HepG2 (cell line): ENCODE results near the gene IL15RA. TPM values are rescaled to one million over a fixed set of nuclear protein-coding genes. Genes with fewer than 3 reads are reported as not detected.

Experiments
- ATAC-seq: fragments of 200-7000 bp; cut with Tn5 transposase; 3 replicates; pipeline ENCODE4 v1.9.1; 2020; ENCODE audit warnings: mild to moderate bottlenecking, moderate library complexity
- BruUV-seq: library from RNA; stranded (reverse); fragments of 400-500 nt; replicated peaks from 2 replicates; lab custom pipeline; 2021; lab: Mats Ljungman, UMichigan
- CTCF ChIA-PET: fragments of 300-600 bp; formaldehyde crosslinking; extraction: SDS; loops from one replicate; lab custom pipeline; 2021; ENCODE audit warnings: low total read pairs, inconsistent platforms, low intra/inter-chr PET ratio; lab: Yijun Ruan, JAX
- POLR2A ChIA-PET: fragments of 350-600 bp; sonication (Branson Sonifier 250); formaldehyde crosslinking; loops from one replicate; lab custom pipeline; 2020; ENCODE audit warnings: antibody characterized with exemption, inconsistent platforms; lab: Yijun Ruan, JAX
- DNase-seq: peaks from one replicate; pipeline ENCODE4 v3.0.0-alpha.2; 2015; ENCODE audit warnings: low spot score
- FAIRE-seq: peaks from 3 replicates; lab custom pipeline; 2011; peaks lifted over from hg19 to GRCh38; lab: Jason Lieb, UNC
- H2AFZ ChIP-seq: one replicate; pipeline ENCODE4 v1.6.1; 2011; ENCODE audit warnings: low read length, inconsistent platforms
- H3K27ac ChIP-seq: fragments of 300-600 bp; 3 replicates; pipeline ENCODE4 v1.8.0; 2011; ENCODE audit warnings: mixed run types, mild to moderate bottlenecking, mixed read lengths, low read length, inconsistent platforms; ENCODE audit not compliant: insufficient read depth; ENCODE audit errors: extremely low read length
- H3K27me3 ChIP-seq, 2 experiments: fragments of 200-600 bp in 1 of 2; 2 replicates in 1 of 2; 3 replicates in 1 of 2; pipeline versions ENCODE4 v1.6.0 to v1.8.0; 2011; ENCODE audit warnings: low read length in 2 of 2, mild to moderate bottlenecking in 2 of 2, moderate library complexity in 2 of 2, inconsistent platforms in 1 of 2; ENCODE audit not compliant: insufficient read depth in 2 of 2, control insufficient read depth in 1 of 2
- H3K36me3 ChIP-seq, 2 experiments: fragments of 200-600 bp in 1 of 2; replicated peaks in 1 of 2; 2 replicates in 1 of 2; 3 replicates in 1 of 2; pipeline versions ENCODE4 v1.5.1 to v1.8.0; 2011; ENCODE audit warnings: low read length in 2 of 2, inconsistent platforms in 1 of 2; ENCODE audit not compliant: insufficient read depth in 2 of 2, control insufficient read depth in 1 of 2
- H3K4me1 ChIP-seq: 2 replicates; pipeline ENCODE4 v1.5.1; 2012; ENCODE audit warnings: low read length, inconsistent platforms; ENCODE audit not compliant: insufficient read depth
- H3K4me2 ChIP-seq: 2 replicates; pipeline ENCODE4 v1.6.0; 2011; ENCODE audit warnings: low read depth, low read length, inconsistent platforms
- H3K4me3 ChIP-seq, 3 experiments: fragments of 200-600 bp in 1 of 3; sonication (generic), shearing (Covaris generic) in 1 of 3; replicated peaks in 1 of 3; 2 replicates each; pipeline ENCODE4 v1.5.1; 2011 to 2016; ENCODE audit warnings: low read length in 3 of 3, inconsistent platforms in 2 of 3, low read depth in 2 of 3, mild to moderate bottlenecking in 2 of 3, control low read depth in 1 of 3, mixed read lengths in 1 of 3; ENCODE audit not compliant: insufficient read depth in 1 of 3
- H3K79me2 ChIP-seq: one replicate; pipeline ENCODE4 v1.6.1; 2011; ENCODE audit warnings: low read length, inconsistent platforms; ENCODE audit not compliant: insufficient read depth
- H3K9ac ChIP-seq: 2 replicates; pipeline ENCODE4 v1.6.0; 2011; ENCODE audit warnings: mild to moderate bottlenecking, low read depth, low read length, inconsistent platforms; ENCODE audit not compliant: insufficient read depth
- H3K9me3 ChIP-seq: 2 replicates; pipeline ENCODE4 v1.5.1; 2012; ENCODE audit warnings: mild to moderate bottlenecking, low read length
- H4K20me1 ChIP-seq: 2 replicates; pipeline ENCODE4 v1.6.0; 2011; ENCODE audit warnings: inconsistent platforms, mild to moderate bottlenecking, low read length, moderate library complexity; ENCODE audit not compliant: insufficient read depth
- DBP ChIP-seq: sonication (generic); formaldehyde crosslinking; IDR thresholded peaks from 2 replicates; pipeline ENCODE4 v1.4.0; 2020; ENCODE audit warnings: missing genetic modification reagents; ENCODE audit errors: not compliant biosample characterization
- ETV6 ChIP-seq: sonication (generic); formaldehyde crosslinking; conservative IDR thresholded peaks from 2 replicates; pipeline ENCODE4 v1.4.0; 2020; ENCODE audit warnings: missing genetic modification reagents
- IRF9 ChIP-seq: sonication (generic); formaldehyde crosslinking; IDR thresholded peaks from 2 replicates; pipeline ENCODE4 v1.8.0; 2022; ENCODE audit warnings: missing genetic modification reagents, mild to moderate bottlenecking, borderline replicate concordance
- KDM4B ChIP-seq: sonication (generic); formaldehyde crosslinking; IDR thresholded peaks from 2 replicates; pipeline ENCODE4 v1.4.0; 2020; ENCODE audit warnings: missing genetic modification reagents
- KDM5B ChIP-seq: sonication (generic); formaldehyde crosslinking; IDR thresholded peaks from 2 replicates; pipeline ENCODE4 v1.4.0; 2020; ENCODE audit warnings: missing genetic modification reagents, mild to moderate bottlenecking, borderline replicate concordance
- KDM6A ChIP-seq: IDR thresholded peaks from 2 replicates; pipeline ENCODE4 v1.6.1; 2016; ENCODE audit warnings: low read depth
- MAFF ChIP-seq: IDR thresholded peaks from 2 replicates; pipeline ENCODE4 v1.6.1; 2011; ENCODE audit warnings: low read depth, low read length, improper control_type of control experiment
- NAIF1 ChIP-seq: sonication (generic); formaldehyde crosslinking; IDR thresholded peaks from 2 replicates; pipeline ENCODE4 v1.5.0; 2020; ENCODE audit warnings: mild to moderate bottlenecking, missing genetic modification reagents, borderline replicate concordance
- PHF5A ChIP-seq: IDR thresholded peaks from one replicate; pipeline ENCODE4 v1.6.1; 2018; ENCODE audit warnings: low read depth, missing genetic modification reagents; ENCODE audit not compliant: unreplicated experiment
- RAD51 ChIP-seq: fragments of 450-650 bp; IDR thresholded peaks from 2 replicates; pipeline ENCODE4 v1.6.1; 2016; ENCODE audit warnings: borderline replicate concordance
- ZBTB4 ChIP-seq: sonication (generic); formaldehyde crosslinking; IDR thresholded peaks from 2 replicates; pipeline ENCODE4 v1.4.0; 2020; ENCODE audit warnings: missing genetic modification reagents, mild to moderate bottlenecking, borderline replicate concordance
- ZNF30 ChIP-seq: sonication (generic); formaldehyde crosslinking; IDR thresholded peaks from 2 replicates; pipeline ENCODE4 v1.5.0; 2020; ENCODE audit warnings: mild to moderate bottlenecking, missing genetic modification reagents
- ZNF337 ChIP-seq: sonication (generic); formaldehyde crosslinking; IDR thresholded peaks from 2 replicates; pipeline ENCODE4 v1.5.1; 2020; ENCODE audit warnings: missing genetic modification reagents, low read depth, mild to moderate bottlenecking, borderline replicate concordance
- ZNF510 ChIP-seq: sonication (generic); formaldehyde crosslinking; IDR thresholded peaks from 2 replicates; pipeline ENCODE4 v1.4.0; 2020; ENCODE audit warnings: low read depth, mild to moderate bottlenecking, missing genetic modification reagents
- ZSCAN9 ChIP-seq: IDR thresholded peaks from 2 replicates; pipeline ENCODE4 v1.6.1; 2016; ENCODE audit warnings: borderline replicate concordance
- WGBS: methylation state at CpG from one replicate; pipeline ENCODE4 v1.1.6; 2017; ENCODE audit warnings: low lambda C conversion rate; 5-methylcytosine and 5-hydroxymethylcytosine counted together
- in situ Hi-C: cut with HindIII; loops from 2 replicates; pipeline ENCODE4 v1.10.0; 2017; ENCODE audit warnings: low pct_unique_long_range_greater_than_20kb; ENCODE audit not compliant: extremely low pct_ligation_motif_present
- intact Hi-C: fragments of 100-400 bp; cut with micrococcal nuclease; formaldehyde crosslinking; loops from one replicate; pipeline ENCODE4 v1.10.0; 2022; ENCODE audit not compliant: unreplicated experiment
- polyA plus RNA-seq, 8 experiments: library from polyadenylated mRNA; depleted of rRNA in 3 of 8; stranded (reverse) in 7 of 8; unstranded in 1 of 8; fragments of >200 nt; fragmentation: Illumina TruSeq in 4 of 8; extraction: Trizol in 4 of 8; gene quantifications; 2 replicates each; pipeline versions ENCODE4 v1.2.1 to v1.2.3, GENCODE V29; 2011 to 2016; ENCODE audit warnings: low read depth in 4 of 8, missing spikeins in 1 of 8, mixed read lengths in 1 of 8; ENCODE audit not compliant: insufficient read depth in 1 of 8
- total RNA-seq, 5 experiments: library from RNA; depleted of rRNA; stranded (reverse); fragments of >200 nt; fragmentation: Illumina TruSeq; extraction: Trizol; gene quantifications; 2 replicates each; pipeline ENCODE4 v1.2.3, GENCODE V29; 2016; ENCODE audit warnings: low read depth in 1 of 5

IL15RA gene
- total and polyA plus RNA-seq, 2 of the 13 experiments (the other 11 are each of a cell fraction or from before 2014, with no cell fraction given): 0.53 to 0.77 TPM

GRCh38 chr10:6012121-6012905, 35.0 kb upstream of the IL15RA start (continued):
- no peak for TF ChIP-seq ZSCAN9 (CRISPR knock-in tag)
- no peak for TF ChIP-seq PHF5A (CRISPR knock-in tag)
- TF ChIP-seq ZNF510 (CRISPR knock-in tag): no peak
- TF ChIP-seq ETV6 (CRISPR knock-in tag): no peak
- no peak for TF ChIP-seq RAD51
- no peak for TF ChIP-seq KDM6A (CRISPR knock-in tag)
- no peak for TF ChIP-seq ZNF30

GRCh38 chr10:6011558-6011957, 34.2 kb upstream of the IL15RA start:
- Histone ChIP-seq H4K20me1 (no peaks in the 10 kb centered on the region), H3K9ac (no peak overlapping the region), H3K4me2 (no peak overlapping the region), H3K27ac (no peak overlapping the region), H3K9me3 (no peaks in the 10 kb centered on the region), H3K79me2 (no peaks in the 10 kb centered on the region), H3K27me3 (peaks cover 0 to 44% of the 10 kb centered on the region in 2 experiments), H2AFZ (no peak overlapping the region), H3K4me1 (no peaks in the 10 kb centered on the region), H3K36me3 (no peaks in the 10 kb centered on the region), H3K4me3 (no peak overlapping the region)
- ATAC-seq (no peak), DNase-seq (no peak), FAIRE-seq (no peak)
- in situ Hi-C loops (no loop called here), intact Hi-C loops (loop anchor here (5.0 kb wide), 3 partner anchors 41 to 391 kb away; no protein-coding TSS in a partner anchor)
- no peak for TF ChIP-seq NAIF1
- no peak for TF ChIP-seq KDM5B (CRISPR knock-in tag)
- TF ChIP-seq KDM4B (CRISPR knock-in tag): no peak
- no peak for TF ChIP-seq ZBTB4 (CRISPR knock-in tag)
- TF ChIP-seq ZNF337 (CRISPR knock-in tag): no peak
- no peak for TF ChIP-seq DBP
- TF ChIP-seq MAFF: no peak
- TF ChIP-seq IRF9 (CRISPR knock-in tag): no peak
- WGBS: 69% methylated on average over 8 of the region's 8 CpGs
- ChIA-PET CTCF (no interaction called here), POLR2A (no interaction called here)
- no TSS peak for BruUV-seq
